GM21381 (cell line): ENCODE results near the gene DEFB127.
"Not testable (repeated sequence)": the region's sequence is repeated elsewhere in the genome, so short reads cannot be mapped to it uniquely, and the experiment has no call there.

ENCODE experiments used
- ATAC-seq: cut with Tn5 transposase; IDR thresholded peaks from one replicate; pipeline ENCODE4 v1.9.1; 2021; ENCODE audit warnings: mild to moderate bottlenecking, moderate library complexity; ENCODE audit not compliant: unreplicated experiment

DEFB127 gene, protein sequence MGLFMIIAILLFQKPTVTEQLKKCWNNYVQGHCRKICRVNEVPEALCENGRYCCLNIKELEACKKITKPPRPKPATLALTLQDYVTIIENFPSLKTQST

DNA sequence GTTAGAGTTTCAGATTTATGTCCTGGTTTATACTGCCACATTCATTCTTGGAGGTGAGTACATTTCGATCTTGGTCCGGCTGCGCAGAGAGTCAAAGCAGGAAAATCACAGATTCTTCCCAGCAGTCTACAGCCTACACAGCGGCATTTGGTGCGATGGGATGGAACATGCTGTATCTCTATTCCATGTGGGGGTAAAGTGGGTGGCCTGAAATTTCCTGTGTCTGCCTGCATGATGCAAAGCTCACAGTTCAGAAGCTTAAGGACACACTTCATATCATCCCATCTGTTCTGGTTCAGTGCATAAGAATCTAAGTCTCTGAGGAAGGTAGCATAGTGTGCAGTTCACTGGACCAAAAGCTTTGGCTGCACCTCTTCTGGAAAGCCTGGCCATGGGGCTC lies at the start of gene DEFB127:
TSS of gene DEFB127 (plus strand) at position 301 of the 400 bp plus-strand sequence. CDS start at position 392, 91 bp downstream.
- no peak for ATAC-seq

DNA sequence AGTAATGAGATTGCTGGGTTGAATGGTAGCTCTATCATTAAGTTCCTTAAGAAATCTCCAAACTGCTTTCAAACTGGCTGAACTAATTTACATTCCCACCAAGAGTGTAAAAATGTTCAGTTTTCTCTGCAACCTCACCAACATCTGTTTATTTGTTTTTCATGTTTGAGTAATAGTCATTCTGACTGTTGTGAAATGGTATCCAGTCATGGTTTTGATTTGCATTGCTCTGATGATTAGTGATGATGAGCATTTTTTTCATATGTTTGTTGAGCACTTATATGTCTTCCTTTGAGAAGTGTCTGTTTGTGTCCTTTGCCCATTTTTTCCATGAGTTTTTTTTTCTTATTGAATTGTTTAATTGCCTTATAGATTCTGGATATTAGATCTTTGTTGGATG lies 44.9 kb upstream of the DEFB127 start:
- no peak for ATAC-seq

DNA sequence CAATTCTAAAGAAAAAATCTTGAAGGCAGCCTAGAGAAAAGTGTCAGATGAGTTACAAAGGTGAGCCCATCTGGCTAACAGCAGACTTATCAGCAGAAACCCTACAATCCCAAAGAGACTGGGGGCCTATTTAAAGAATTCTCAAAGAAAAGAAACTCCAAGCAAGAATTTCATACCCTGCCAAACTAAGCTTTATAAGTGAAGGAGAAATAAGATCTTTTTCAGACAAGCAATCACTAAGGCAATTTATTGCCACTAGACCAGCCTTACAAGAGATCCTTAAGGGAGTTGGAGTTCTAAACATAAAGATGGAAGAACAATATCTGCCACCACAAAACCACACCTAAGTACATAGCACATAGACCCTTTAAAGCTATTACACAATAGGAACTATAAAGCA lies 39.7 kb upstream of the DEFB127 start:
- no peak for ATAC-seq

DNA sequence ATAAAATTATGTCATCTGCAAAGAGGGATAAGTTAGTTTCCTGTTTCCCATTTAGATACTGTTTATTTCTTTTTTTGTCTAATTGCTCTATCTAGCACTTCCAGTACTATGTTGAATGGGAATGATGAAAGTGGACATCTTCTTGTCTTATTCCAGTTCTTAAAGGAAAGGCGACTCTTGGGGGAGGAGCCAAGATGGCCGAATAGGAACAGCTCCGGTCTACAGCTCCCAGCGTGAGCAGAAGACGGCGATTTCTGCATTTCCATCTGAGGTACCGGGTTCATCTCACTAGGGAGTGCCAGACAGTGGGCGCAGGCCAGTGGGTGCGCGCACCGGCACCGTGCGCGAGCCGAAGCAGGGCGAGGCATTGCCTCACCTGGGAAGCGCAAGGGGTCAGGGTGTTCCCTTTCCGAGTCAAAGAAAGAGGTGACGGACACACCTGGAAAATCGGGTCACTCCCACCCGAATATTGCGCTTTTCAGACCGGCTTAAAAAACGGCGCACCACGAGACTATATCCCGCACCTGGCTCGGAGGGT lies 27.4 kb upstream of the DEFB127 start:
- ATAC-seq, result not testable (repeated sequence)

DNA sequence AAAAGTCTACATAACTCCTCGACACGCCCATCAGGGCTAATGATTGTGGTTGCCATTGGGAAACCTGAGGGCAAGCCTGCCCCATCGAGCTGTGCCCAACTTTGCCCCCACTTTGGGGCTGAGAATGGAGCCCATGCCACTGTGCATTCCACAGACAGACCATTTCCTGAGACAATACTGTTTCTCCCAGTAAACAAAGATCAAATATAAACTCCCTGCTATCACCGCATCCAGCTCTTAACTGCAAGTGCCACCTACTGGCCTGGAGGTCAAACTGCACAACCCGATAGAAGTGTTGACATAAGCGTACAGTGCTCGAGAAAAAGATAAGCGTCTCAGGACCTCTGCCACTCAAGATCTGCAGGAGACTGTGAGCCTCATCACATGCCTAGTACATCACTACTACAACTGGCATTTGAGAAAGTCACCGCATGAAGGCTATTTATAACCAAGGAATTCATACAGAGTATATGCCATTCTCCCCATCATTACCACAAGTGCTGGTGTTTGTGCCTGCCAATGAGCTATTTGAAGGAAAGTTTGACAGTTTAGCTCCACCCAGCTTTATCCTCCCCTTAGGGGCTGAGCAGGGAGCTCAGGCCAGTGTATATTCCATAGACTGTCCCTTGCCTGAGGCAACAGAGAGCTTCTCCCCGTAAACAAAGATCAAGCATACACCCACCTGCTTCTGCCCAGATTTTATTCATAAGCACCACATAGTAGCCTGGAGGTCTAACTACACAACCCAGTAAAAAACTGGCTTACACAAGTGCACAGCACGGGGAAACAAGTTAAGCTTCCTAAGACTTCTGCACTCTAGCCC lies 19.4 kb upstream of the DEFB127 start:
- ATAC-seq, result no peak

DNA sequence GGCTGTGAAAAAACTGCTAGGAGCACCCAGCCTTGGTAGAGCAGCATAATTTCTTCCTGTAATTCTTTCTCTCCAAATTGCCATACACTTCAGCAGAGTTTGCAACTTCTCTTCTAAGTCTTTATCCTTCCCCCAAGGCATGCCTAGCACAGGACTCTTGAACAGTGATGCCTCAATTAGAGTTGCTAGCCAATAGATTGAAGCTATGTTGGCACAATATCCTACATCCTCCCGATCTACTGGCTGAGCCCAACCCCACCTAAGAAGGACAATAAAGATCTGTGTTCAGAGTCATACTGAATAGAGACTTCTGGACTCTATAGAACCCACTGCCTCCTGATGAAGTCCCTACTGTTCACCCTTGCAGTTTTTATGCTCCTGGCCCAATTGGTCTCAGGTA lies 15.0 kb upstream of the DEFB127 start, which contains the start of gene DEFB126:
TSS of gene DEFB126 (plus strand) at position 301 of the 400 bp plus-strand sequence. CDS start at position 340, 39 bp downstream.
- ATAC-seq, result no peak

DNA sequence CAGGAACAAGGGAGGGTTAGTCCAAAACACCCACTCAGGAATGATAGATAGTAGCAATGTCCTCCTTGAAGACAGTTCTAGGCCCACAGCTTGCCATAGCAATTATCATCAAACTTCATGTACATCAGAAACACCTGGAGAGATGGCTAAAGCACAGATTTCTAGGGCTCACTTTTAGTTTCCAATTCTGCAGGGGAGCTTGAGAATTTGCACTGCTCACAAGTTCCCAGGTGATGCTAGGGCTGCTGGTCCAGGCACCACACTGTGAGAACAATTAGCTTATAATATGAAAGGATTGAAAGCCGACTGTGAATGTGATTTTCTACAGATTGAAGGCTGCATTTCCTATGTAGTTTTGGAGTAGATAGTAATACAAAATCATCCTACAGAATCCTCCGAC lies 11.4 kb upstream of the DEFB127 start:
- ATAC-seq, result no peak

DNA sequence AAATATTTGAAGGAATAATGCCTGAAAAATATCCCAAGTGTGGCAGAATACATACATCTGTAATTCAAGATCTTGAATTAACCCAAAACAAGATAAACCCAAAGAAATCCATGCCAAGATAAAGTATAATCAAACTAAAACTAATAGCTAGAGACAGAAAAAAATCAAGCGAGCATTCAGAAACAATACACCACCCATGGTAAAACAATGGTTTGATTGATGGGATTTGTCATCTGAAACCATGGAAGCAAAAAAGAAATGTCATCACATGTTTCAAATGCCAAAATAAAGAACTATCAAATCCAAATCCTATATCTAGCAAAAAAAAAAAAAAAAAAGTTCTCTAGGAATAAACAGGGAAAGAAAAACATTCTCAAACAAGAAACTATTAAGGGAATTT lies 5.1 kb upstream of the DEFB127 start:
- ATAC-seq, result no peak

DNA sequence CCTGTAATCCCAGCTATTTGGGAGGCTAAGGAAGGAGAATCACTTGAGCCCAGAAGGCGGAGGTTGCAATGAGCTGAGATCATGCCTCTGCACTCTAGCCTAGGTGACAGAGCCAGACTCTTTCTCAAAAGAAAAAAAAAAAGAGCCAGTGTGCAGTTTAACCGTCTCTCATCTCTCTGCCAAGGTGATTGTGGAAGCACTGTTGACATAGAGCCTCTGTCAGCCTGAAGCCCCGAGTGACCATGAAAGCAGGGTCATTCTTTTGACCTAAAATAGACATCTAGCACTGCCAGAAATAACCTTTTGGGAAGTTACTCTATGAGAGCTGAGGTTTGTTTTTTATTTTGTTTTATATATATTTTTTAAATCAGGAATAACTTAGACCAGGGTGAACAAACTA lies 7.4 kb downstream of the DEFB127 start:
- ATAC-seq, result no peak

DNA sequence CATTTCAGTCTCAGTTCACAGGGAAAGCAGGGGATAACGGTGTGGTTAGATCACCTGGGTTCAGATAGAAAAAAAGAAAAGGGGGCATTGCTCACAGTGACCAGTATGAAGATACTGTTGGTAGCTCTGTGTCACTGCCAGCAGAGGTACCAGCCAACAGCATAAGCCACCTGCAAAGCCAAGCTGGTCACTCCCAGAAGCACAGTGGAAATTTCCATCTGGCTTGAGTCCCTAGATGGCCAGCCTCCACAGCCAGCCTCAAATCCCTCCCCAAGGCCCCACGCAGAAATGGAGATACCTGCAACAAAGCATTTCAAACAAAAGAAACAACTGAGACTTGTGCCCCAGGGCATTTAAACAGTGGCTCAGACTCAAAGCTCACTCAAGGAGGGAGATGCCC lies 11.6 kb downstream of the DEFB127 start:
- ATAC-seq, result no peak

DNA sequence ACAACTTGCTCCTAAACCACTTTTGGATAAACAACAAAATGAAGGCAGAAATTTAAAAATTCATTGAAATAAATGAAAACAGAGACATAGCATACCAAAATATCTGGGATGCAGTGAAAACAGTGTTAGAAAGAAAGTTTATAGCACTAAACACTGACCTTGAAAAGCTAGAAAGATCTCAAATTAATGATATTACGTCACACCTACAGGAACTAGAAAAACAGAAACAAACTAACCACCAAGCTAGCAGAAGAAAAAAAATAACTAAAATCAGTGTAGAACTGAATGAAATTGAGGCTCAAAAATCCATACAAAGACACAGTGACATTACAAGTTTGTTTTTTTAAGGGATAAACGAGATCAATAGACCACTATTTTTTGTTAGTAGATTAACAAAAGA lies 27.0 kb downstream of the DEFB127 start:
- ATAC-seq, result no peak

DNA sequence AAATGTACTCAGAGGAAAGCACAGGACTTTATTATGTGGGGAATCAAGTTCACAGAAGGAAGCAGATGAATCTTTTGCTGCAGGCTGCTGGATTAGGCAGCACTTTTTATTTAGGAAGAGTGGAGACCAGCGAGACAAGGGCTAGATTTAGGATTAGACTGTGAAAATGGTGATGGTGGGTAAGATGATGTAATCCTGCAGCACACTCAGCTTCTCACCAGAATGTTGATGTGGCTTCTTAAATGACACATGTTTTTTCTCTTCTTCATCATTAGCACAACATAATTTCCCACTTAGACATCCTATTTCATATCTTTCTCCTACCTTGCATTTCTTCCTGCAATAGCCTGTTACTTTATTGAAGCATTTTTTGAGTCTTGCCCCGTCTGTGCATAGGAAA lies 30.5 kb downstream of the DEFB127 start:
- ATAC-seq, result no peak

DNA sequence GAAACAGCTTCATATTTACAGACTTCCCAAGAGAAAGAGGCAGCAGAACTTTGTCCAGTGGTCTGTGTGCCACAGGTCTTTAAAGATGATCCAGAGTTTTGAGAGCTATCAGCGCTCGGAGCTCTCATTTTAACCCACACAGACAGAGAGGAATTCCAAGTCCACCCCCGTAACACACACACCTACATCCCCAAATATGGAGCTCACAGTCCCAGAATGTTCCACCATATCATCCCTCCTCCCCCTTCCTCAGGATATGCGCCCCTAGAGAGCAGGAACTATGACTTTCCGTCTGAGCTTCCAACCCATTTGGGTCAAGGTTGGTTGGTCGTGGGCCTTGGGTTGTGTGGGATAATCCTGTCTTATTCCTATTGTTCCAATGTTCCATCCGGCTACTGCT lies 32.4 kb downstream of the DEFB127 start, which contains the start of gene DEFB128:
TSS of gene DEFB128 (minus strand) at position 101 of the 400 bp plus-strand sequence. CDS start at position 13, 88 bp downstream.
- ATAC-seq, result no peak

DNA sequence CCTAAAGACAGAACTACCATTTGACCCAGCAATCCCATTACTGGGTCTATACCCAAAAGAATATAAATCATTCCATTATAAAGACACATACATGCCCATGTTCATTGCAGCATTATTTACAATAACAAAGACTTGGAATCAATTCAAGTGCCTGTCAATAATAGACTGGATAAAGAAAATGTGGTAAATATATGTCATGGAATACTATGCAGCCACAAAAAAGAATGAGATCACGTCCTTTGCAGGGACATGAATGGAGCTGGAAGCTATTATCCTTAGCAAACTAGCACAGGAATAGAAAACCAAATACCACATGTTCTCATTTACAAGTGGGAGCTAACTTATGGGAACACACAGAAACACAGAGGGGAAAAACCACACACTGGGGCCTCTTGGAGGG lies 41.0 kb downstream of the DEFB127 start:
- no peak for ATAC-seq

DNA sequence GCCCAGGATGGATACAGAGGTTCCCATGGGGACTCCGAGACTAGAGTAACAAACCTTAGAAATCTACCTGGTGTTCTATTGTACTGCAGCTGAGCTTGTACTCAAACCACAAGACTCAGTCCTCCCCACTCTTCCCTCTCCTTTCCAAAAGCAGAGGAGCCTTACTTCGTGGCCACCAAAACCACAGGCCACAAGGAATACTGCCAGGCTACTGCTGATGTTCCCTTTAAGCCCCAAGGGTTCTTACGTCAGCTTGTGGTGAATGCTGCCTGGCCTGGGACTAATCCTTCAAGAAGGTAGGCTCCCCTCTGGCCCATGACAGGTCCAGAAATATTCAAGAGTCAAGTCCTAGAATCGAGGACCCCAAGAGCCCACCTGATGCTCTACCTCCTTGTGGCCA lies 42.7 kb downstream of the DEFB127 start:
- ATAC-seq, result no peak

DNA sequence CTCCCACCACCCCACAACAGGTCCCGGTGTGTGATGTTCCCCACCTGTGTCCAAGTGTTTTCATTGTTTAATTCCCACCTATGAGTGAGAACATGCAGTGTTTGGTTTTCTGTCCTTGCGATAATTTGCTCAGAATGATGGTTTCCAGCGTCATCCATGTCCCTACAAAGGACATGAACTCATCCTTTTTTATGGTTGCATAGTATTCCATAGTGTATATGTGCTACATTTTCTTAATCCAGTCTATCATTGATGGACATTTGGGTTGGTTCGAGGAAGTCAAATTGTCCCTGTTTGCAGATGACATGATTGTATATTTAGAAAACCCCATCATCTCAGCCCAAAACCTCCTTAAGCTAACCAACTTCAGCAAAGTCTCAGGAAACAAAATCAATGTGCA lies 46.4 kb downstream of the DEFB127 start:
- ATAC-seq, result not testable (repeated sequence)
